ENCODE data around the gene SORCS2.

SORCS2 gene

DNA sequence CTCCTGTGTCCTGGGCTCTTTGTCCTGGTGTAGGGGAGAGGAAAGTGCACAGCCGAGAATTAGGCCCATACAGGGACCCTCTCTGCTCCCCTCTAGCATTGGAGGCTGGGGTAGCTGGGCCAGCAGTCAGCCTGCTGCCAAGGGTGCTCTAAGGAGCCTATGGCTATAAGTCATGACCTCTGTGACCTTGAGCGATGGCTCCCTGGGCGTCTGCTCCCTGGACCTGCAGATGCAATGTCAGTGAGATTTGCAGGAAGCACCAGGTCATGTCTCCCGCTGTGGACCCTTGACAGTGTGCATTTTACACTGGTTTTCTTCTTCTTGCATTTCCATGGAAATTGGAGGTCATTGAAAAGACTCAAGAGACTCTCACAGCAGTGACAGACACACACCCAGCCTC is 476.5 kb downstream of the SORCS2 start:
- in situ Hi-C loops (cut with MboI; ENCODE audit: low sequenced_read_pairs): no loop called here

DNA sequence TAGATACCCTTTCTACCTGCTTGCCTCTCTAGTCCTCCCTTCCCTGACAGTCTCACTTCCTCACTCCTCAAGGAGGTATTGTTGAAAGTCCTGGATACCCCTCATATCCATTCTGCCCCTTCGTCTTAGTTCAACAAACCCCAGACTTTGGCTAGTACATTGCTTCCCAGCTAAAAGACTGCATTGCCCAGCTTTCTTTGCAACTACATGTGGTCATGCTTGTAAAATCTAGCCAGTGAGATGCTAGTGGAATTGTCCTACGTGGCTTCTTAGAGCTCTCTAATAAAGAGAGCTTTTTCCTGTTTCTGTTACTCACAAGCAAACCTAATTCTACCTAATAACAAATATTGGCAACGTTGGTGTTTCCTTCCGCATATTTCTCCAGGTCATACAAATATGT is 480.3 kb downstream of the SORCS2 start:
- in situ Hi-C loops (cut with MboI; ENCODE audit: low sequenced_read_pairs): no loop called here

DNA sequence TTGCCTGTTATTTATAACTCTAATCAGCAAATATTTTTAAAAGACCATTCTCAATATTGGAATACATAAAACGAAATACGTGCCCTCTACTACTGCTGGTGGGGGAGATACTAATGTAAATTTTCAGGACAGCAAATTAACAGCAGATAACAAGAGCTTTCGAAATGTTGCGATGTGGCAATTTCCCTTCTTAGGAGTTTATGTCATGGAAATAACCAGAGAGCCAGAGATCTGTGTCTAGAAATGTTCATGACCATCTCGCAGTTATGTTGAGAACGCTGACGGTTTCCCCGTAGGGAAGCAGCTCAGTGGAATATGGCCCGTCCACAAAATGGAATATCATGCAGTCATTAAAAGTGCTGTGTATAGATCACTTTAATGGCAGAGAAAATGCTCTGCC is 480.8 kb downstream of the SORCS2 start:
- in situ Hi-C loops (cut with MboI; ENCODE audit: low sequenced_read_pairs): no loop called here

DNA sequence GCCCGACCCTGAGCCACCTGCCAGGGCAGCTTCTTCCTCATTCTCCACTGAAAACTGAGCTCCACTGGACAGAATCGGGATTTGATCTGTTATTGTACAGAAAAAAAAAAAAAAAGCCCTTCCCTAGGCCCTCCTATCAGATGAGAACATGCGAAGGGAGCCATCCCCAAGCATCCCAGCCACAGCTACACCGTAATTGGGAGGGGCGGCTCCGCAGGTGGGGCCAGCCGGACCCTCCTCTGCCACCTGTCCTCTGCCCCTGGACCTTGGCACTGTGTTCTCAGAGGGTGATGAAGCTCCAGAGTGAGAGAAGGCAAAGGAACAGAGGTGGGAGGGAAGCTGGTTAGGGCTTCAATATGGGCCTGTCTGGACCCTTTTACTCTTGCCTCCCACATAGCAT is 482.4 kb downstream of the SORCS2 start:
- in situ Hi-C loops (cut with MboI; ENCODE audit: low sequenced_read_pairs): no loop called here

DNA sequence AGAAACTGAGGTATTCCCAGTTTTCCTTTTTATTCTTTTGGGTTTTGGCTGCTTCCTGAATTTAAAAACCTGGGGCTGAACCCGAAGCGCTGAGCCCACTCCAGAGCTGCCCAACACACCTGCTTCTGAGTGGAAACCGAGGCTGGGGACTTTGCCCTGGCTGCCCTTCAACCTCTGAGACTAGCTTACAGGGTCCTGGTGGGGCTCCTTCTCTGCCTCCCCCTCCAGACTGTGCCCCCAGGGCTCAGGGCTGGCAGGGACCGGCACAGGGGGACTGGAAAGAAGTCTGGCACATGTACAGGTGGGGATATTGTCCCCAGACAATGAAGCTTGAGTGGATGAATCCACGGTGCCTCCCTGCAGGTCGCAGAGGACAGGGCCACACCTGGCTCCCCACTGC is 482.8 kb downstream of the SORCS2 start:
- in situ Hi-C loops (cut with MboI; ENCODE audit: low sequenced_read_pairs): no loop called here

DNA sequence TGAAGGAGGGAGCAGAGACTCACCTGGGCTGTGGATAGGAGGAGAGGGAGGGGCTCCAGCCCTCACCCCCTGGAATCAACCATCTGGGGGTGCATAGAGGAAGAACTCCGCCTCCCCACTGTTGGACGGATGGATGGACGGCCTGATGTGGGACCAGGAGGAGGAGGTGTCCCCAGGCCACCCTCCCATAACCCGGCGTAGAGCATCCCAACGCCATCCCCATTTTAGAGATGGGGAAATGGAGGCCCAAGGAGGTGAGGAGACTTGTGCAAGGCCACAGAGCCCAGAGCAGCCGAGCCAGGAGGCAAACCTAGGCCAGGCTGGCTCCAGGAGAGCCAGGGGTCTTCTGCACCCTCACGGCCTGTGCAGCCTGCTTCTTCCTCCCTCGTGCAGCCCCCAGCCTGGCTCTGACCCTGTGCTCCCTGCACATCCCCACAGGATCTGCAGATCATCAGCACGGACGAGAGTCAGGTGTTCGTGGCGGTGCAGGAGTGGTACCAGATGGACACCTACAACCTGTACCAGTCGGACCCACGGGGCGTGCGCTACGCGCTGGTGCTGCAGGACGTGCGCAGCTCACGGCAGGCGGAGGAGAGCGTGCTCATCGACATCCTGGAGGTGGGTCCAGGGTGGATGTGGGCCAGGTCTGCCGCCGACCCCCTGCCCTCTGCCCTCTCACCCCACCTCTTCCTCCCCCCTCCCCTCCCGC is 483.4 kb downstream of the SORCS2 start:
- in situ Hi-C loops (cut with MboI; ENCODE audit: low sequenced_read_pairs): no loop called here

DNA sequence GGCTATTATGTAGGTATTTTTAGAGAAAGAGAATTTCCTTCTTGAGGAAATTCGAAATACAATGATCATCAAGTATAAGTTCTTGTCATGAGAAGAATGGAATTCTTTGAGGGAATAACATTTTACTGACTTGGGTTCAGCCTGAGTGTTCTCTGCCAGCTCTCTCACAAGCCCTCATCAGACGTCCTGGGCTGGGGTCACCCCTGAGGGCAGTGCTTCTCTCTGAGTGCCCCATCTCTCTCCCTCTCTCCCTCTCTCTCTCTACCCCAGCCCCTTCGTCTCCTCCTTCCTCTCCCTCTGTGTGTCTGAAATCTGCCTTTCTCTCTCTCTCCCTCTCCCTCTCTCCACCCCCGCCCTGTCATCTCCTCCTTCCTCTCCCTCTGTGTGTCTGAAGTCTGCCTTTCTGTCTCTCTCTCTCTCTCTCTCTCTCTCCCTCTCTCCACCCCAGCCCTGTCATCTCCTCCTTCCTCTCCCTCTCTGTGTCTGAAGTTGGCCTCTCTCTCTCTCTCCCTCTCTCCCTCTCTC is 484.1 kb downstream of the SORCS2 start:
- in situ Hi-C loops (cut with MboI; ENCODE audit: low sequenced_read_pairs): no loop called here

DNA sequence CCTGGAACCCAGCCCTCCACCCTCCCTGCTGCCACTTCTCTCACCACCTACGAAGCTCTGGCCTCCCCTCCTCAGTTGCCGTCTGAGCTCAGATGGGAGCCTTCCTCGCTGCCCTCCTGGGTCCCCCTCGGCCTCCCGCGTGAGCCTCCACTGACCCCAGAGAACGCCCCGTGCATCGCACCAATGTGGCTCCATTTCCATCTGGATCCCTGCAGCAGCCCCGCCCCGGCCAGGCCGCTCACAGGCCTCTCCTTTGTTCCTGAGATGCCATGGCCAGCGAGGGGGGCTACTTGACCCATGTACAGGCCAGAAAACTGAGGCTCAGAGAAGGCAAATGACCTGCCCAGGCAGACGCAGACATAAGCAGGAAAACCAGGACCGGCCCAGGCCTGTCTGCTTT is 484.7 kb downstream of the SORCS2 start:
- in situ Hi-C loops (cut with MboI; ENCODE audit: low sequenced_read_pairs): no loop called here

DNA sequence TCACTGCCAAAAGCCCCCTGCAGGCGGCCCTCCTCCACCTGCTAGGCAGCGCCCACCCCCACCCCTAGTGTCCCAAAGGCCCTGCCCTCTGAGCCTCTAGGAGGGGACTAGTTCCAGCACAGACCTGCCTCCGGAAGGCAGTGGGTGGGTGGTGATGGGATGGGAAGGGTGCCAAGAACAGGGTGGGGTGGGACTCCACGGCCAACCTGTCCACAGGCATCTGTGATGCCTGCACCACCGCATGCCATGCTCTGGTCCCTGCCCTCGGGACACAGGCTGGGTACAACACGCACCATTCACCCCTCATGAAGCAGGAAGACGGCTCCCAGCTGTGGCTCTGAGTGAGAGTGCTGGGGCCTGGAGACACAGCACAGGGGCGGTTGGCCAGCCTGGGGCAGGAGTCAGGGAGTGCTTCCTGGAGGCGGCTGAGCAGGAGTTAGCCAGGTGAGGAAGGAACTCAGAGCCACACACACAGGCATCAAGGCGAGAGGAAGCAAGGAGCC is 485.5 kb downstream of the SORCS2 start:
- in situ Hi-C loops (cut with MboI; ENCODE audit: low sequenced_read_pairs): no loop called here

DNA sequence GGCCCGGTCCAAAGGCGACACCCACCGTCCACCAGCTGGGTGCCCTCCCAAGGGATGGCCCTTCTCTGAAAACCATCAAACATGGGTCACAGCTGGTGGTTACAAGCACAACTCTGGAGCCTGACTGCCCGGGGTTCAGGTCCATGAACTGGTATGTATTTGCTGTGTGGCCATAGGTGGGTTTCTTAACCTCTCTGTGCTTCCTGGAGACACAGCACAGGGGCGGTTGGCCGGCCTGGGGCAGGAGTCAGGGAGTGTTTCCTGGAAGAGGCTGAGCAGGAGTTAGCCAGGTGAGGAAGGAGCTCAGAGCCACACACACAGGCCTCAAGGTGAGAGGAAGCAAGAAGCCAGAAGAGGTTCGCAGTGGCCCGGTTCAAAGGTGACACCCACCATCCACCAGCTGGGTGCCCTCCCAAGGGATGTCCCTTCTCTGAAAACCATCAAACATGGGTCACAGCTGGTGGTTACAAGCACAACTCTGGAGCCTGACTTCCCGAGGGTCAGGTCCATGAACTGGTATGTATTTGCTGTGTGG is 486.0 kb downstream of the SORCS2 start:
- in situ Hi-C loops (cut with MboI; ENCODE audit: low sequenced_read_pairs): no loop called here

DNA sequence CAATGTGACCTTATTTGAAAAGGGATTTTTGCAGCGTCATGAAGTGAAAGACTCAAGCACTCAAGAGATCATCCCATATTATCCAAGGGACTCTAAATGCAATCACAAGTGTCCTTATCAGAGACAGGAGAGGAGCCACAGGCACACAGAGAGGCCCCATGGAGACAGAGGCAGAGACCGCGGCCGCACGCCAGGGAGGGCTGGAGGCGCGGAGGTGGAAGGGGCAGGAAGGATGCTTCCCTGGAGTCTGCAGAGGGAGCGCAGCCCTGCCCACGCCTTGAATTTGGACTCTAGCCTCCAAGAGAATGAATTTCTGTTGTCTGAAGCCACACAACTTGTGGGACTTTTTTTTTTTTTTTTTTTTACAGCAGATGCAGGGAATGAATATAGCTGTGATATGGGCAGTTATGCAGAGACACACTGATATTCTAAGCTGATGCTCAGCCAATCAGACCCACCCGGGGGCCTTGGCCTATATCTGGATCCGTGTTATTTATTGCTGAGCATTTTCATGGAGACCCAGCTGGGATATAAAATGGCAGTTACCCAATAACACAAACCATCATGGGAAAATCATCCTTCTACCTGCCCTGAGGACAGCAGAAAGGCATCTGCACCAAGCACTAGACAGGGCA is 487.2 kb downstream of the SORCS2 start:
- in situ Hi-C loops (cut with MboI; ENCODE audit: low sequenced_read_pairs): no loop called here

DNA sequence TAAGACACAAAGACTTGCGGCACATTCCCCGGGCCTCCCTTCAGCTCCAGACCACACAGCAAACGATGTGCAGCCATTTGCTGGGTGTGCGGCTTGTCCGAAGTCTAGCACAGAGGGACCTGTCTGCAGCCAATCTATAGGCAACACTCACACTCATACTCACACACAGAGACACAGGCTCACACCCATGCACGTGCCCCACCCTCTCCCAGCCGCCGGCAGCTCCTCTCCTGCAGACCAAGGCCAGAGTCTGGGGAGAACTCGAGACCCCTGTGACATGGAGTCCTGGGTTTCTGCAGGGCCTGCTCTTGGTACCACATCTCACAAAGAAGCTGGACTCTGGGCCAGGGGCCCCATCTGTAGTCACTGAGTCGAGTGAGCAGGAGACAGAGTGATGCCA is 487.8 kb downstream of the SORCS2 start:
- in situ Hi-C loops (cut with MboI; ENCODE audit: low sequenced_read_pairs): no loop called here

DNA sequence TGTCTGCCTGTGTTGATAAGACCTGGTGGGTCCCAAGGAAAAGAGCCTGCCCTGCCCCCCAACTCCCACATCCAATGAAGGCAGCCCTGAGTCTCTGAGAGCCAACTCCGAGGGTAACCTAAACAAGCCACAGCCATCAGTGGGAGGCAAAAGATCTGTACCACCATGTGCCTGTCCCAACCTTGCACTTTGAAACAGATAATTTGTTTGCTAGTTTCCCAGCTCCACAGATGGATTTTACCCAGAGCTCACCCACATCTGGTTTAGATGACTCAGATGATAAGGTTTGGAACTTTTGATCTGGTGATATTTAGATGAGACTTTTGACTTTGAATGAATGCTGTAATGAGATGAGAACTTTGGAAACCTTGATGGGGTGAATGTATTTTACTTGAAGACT is 488.4 kb downstream of the SORCS2 start:
- in situ Hi-C loops (cut with MboI; ENCODE audit: low sequenced_read_pairs): no loop called here

DNA sequence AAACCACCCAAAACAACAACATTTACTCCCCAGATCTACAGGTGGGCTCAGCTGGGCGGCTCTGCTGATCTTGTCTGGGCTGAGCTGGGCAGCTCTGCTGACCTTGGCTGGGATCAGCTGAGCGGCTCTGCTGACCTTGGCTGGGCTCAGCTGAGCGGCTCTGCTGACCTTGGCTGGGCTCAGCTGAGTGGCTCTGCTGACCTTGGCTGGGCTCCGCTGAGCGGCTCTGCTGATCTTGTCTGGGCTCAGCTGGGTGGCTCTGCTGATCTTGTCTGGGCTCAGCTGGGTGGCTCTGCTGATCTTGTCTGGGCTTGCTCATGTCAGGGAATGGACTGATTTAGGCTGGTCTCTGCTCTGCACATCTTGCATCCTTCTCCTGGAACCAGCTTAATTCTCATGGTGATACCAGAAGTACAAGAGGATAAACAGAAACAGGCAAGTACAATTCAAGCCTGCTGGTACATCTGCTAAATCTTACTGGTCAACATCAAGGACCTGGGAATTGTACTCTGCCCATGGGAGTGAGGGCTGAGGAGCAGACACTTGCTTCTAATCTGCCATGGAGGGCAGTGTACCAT is 490.9 kb downstream of the SORCS2 start:
- in situ Hi-C loops (cut with MboI; ENCODE audit: low sequenced_read_pairs): no loop called here

DNA sequence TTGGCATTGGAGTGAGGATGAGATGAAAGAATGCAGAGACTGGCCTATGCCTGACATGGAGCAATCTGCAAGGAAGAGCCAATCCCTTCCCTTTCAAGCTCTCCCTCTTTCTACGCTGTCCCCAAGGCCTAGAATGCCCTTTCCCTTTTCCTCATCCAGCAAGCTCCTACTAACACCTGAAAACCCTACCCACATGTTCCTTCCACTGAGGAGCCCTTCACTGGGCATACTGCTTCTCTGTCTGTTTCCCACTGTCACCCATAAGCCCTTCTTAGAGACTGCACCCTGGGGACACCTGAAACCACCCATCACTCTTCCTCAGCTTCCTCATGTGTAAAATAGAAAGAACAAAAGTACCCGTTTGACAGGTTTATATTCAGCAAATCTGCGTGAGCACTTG is 492.0 kb downstream of the SORCS2 start:
- in situ Hi-C loops (cut with MboI; ENCODE audit: low sequenced_read_pairs): no loop called here

DNA sequence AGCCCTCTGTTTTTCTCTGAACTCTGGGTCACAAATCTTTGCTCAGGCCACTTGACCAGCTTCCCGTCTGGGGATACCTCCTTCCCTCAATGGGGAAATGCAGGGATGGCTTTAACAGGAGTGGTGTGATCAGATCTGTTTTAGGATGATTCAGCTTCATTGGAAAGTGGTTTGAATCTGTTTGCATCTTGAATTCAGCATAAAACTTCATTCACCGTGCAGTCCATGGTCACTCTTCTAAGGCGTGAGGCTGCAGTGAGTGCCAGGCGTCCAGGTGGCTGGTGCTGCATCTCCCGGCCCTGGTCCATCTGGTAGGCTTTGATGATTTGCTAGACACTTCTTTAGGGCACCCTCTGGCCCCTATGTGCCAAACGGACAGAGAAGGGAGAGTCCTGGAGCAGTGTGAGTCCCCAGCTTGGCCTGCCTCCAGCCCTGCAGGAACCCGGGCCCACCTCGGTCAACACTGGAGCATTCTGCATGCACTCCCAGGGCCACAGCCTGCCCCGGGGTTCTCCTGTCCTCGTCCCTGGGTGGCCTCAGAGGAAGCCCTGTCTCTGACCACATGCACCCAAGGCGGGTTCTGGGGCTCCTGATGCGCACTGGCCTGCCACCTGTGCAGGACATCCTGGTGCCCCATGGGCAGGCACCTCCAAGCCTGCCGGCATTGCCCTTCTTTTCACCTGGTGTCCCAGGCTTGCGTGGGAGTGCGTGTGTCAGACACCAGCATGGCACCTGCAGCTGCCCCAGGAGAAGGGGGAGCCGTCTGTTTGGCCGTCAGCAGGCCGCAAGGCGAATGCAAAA is 493.9 kb downstream of the SORCS2 start:
- in situ Hi-C loops (cut with MboI; ENCODE audit: low sequenced_read_pairs): no loop called here

DNA sequence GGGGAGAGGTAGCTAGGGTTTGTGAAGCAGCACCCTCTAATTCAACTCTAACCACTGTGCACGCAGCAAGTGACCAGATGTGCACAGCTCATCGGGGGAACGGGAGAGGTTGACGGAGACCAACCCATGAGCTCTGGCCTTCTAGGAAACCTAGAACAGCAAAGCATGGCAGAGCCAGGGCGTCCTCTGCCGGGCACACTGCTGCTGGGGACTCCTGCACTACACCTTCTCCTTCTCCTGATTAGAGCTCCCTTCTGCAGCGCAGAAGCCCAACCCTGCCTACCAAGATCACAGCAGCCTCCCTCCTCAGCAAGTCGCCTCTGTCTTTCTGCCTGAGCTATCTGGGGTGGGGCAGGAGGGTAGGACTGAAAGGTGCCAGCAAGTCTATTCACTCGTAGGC is 494.7 kb downstream of the SORCS2 start:
- in situ Hi-C loops (cut with MboI; ENCODE audit: low sequenced_read_pairs): no loop called here

DNA sequence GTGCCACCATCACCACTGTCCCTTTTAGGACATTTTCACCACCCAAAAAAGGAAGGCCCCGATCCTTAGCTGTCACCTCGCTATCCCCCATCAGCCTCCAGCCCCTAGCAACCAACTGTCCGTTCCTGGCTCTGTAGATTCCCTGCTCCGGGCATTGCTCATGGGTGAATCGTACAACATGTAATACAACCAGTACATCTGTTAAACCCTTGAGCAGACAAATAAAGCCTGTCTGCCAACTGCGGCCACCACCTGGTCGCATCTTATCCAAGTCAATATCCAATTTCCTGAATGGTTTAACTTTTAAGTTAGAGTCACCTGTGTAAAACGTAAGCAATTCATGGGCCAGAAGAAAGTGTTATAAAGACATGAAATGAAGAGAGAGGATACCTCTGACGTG is 495.5 kb downstream of the SORCS2 start:
- in situ Hi-C loops (cut with MboI; ENCODE audit: low sequenced_read_pairs): no loop called here

DNA sequence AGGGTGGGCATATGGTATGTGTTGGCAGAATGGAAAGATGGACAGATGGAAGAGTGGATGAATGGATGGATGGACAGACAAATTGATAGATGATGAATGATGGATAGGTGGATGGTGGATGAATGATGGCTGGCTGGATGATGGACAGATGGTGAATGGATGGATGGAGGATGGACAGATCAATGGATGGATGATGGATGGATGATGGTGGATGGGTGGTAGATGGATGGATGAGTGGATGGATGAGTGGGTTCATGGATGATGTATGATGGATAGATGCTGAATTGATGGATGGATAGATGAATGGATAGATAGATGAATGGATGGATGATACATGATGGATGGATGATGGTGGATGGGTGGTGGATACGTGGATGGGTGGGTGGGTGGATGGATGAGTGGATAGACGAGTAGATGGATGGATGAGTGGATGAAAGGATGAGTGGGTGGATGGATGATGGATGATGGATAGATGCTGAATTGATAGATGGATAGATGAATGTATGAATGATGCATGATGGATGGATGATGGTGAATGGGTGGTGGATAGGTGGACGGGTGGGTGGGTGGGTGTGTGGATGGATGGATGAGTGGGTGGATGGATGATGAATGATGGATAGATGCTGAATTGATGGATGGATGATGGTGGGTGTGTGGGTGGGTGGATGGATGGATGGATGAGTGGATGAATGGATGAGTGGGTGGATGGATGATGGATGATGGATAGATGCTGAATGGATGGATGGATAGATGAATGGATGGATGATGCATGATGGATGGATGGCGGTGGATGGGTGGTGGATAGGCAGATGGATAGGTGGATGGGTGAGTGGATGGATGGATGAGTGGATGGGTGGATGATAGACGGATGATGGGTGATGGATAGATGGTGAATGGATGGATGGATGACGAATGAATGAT is 497.7 kb downstream of the SORCS2 start:
- in situ Hi-C loops (cut with MboI; ENCODE audit: low sequenced_read_pairs): no loop called here

DNA sequence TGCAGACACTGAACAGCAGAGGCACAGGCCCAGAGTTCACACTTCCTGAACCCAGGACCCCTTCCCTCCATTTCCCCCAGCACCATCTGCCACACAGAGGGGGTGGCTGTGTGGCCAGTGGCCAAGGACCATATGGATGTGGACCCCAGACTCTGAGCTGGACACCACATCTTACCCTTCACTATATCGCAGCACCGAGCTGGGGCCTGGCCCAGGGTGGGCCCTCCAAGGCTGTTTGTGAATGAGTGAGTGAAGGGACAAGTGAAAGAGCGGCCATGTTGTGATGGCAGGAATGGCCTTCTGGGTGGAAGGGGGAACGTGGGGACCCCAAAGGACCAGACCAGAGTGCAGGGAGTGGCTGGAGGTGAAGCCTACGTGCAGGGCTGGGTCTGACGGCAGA is 498.7 kb downstream of the SORCS2 start:
- in situ Hi-C loops (cut with MboI; ENCODE audit: low sequenced_read_pairs): no loop called here
